ENCODE results near the gene SLC44A5. TPM values are rescaled to one million over a fixed set of nuclear protein-coding genes. Genes with fewer than 3 reads are reported as not detected.

Gene SLC44A5
- total RNA-seq, 1 donor from 2014 or later = not detected

DNA sequence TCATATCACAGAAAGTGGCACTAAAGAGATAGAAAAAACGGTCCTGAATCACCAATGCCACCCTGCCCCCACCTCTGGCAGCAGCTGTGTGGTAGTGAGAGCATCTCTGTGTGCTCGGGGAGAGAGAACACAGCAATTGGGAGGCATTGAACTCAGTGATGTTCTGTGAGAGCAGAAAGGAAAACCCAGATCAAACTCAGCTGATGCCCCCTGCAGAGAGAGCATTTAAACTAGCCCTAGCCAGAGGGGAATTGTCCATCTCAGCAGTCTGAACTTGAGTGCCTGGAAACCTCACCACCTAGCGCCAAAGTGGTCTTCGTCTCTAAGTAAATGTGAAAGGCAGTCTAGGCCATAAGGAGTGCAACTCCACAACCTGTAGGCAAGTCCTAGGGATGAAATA is 21.3 kb downstream of the SLC44A5 start:
- intact Hi-C loops (cut with micrococcal nuclease) = no loop called here

DNA sequence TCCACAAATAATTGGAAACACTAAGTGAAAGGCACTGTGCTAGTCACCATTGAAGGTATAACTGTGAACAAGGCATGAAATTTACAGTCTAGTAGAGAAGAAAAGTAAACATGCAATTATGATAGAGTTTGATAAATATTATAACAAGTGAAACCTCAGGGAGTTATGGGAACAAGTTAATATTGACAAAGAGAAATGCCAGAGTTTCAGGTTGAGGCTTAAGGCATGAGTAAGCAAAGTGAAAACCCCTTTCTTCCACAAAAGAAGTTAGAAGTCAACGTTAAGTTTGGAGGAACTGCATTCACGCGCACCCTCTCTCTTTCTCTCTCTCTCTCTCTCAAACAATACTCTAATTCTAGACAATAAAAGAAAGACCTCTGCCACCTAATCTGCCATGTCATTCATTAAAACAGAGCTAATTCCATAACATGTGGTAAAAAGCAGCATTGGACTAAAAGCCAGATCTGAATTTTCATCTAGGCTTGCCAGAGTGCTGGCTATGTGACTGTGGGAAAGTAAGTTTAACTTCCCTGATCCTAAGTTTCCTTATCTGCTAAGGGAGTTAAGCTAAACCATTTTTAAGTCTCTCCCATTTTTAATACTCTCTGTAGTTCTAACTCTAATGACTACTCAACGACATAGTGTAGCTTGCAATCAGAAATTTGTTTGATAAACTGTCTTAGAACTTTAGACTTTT is 22.0 kb downstream of the SLC44A5 start:
- intact Hi-C loops (cut with micrococcal nuclease) = no loop called here

DNA sequence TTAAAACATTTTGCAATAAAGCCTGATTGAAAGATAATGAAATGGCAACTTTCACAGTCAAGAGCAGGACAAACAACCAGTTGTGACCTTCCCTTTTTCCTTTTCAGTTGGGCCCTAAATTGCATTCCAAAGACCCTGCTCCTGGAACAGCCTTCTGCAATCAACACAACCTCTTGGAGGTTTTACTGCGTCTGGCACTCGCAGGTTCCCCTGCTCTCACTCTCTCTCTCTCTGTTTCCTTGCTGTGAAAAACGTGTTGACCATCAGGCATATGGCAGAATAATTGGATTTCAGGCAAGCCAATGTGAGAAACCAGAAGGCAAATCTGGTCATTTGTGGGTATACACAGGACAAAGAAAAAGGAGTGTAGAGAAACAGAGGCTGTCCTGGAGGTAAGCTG is 23.2 kb downstream of the SLC44A5 start:
- intact Hi-C loops (cut with micrococcal nuclease) = no loop called here

DNA sequence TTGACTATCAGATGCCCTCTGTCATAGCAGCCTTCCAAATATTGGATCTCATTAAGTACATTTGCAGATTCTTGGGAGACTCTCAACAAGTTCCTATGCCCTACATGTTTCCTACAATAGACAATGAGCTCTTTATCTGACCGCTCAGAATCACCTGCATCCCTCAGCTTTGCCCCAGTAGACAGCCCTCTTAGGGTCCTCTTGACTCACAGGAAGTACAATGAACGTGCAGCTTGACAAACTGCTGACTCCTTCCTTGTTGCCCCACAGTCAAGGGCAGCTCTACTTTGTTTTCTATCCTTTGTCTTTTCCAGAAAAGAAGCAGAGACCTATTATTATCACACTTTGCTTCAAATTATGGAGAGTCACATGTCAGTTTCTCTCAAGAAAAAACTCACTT is 27.6 kb downstream of the SLC44A5 start:
- intact Hi-C loops (cut with micrococcal nuclease) = no loop called here

DNA sequence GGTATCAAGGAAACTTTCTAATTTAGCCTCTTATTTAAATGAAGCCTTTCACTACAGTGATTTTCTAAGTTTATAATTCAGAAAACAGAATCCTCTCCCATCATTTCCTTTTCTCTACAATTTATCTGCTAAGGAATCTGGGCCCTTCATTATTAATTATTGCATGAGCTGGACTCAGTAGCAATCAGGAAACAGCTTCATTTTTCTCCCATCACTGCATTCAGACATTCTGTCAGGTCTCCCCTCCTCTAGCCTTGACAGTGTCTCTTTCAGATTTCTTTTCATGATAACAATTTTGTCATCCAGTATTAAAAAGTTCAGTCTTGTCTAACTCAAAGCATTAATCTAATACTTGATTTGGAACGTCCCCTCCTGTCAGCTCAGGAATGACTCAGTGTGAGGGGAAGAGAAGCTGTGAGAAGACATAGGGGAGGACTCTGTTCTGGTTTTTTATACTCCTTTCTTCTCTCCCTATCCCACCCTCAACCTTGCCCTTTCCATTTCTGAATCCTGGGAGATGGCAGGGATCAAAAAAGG is 28.1 kb downstream of the SLC44A5 start:
- intact Hi-C loops (cut with micrococcal nuclease) = no loop called here

DNA sequence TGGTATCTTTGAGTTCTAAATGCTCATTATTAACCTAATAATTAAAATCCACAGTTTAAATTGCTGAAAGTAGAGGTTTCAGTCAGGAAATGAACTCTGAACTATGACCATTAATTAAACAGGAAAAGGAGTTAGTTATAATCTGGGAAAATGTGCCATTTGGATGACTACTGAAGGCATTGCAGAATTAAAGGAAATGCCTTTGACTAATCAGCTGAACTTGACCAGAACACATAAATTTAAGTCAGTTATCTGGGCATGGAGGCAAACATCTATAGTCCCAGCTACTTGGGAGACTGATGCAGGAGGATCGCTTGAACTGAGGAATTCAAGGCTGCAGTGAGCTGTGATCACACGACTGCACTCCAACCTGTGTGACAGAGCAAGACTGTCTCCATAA is 31.9 kb downstream of the SLC44A5 start:
- intact Hi-C loops (cut with micrococcal nuclease) = no loop called here

DNA sequence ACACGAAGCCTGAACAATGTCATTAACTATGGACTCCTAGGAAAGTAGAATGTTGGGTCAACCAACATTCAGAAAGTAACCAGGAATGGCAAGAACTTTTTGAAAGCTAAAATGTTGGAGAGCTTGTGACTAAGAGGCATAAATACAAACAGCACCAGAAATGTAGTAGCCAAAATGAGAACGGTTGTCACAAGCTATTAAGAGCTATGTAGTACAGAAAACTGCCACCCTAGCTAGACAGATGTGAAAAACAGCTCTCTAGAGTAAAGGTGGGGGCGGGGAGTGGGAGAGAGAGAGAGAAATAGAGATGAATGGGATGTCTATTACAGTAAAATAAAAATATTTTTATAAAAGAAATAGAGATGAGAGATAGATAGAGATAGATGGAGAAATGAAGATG is 35.1 kb downstream of the SLC44A5 start:
- intact Hi-C loops (cut with micrococcal nuclease) = no loop called here

DNA sequence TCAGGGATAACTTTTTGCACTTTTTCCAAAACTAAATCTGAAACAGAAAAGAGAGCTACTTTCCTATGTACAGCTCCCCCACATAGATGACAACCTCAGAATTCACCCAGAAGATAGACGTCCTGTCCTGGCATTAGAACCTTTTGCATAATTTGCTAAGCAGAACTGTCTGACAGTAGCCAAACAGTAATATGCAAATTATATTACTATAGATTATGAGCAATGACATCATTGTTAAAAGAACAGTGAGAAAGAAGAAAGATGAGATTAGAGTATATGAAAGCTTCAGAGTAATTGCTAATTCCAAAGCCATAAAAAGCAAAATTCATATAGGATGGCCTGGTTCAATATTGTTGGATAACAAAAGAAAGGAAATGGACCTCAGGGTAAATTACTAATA is 43.7 kb downstream of the SLC44A5 start:
- intact Hi-C loops (cut with micrococcal nuclease) = no loop called here

DNA sequence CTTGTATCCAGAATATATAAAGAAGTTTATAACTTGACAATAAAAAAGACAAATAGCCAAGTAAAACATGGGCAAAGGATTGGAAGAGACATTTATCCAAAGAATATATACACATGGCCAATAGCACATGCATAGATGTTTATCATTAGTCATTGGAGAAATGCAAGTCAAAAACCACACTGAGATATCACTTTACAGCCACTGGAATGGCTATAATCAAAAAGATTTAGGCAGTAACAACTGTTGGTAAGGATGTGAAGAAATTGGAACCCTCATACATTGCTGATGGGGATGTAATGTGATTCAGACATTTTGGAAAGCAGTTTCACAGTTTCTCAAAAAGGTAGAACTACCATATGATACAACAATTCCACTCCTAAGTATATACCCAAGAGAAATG is 51.1 kb downstream of the SLC44A5 start:
- intact Hi-C loops (cut with micrococcal nuclease) = no loop called here

DNA sequence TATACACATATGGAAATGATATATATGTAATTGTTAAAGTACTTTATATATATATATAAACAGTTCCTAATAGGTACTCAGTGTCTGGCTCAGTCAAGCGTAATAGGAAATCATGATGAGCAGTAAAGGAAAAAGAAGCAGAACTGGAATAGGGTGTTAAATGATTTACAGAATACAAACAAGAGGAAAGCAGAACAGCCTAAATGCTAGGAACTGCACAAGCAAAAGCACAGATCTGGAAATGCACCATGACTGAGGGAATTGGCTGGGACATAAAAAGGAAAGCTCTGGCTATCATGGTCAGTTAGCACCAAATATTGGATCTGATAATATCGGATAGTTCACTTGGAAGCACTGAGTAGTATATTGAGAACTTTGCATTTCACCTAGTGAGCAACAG is 51.8 kb downstream of the SLC44A5 start:
- intact Hi-C loops (cut with micrococcal nuclease) = no loop called here

DNA sequence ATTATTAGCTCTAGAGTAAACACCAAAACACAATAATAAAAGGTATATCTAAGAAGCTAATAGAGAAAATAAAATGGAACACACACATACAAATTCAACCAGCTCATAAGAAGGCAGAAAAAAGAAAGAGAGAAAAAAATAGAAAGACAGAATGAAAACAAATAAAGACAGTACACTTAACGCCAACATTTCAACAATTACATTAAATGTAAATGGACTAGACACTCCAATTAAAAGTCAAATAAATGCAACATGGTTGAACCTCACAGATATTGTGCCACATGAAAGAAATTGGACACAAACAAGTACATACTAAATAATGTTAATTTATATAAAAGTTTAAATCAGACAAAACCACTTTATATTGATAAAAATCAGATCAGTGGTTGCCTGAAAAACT is 56.0 kb downstream of the SLC44A5 start:
- intact Hi-C loops (cut with micrococcal nuclease) = no loop called here

DNA sequence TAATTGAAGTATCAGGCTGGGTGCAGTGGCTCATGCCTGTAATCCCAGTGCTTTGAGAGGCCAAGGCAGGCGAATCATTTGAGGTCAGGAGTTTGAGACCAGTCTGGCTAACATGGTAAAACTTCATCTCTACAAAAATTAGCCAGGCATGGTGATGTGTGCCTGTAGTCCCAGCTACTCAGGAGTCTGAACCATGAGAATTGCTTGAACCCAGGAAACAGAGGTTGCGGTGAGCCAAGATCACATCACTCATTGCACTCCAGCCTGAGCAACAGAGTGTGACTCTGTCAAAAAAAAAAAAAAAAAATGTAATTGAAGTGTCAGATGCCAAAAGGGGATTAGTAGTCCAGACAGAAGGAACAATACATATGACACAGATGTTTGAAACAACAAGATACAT is 56.7 kb downstream of the SLC44A5 start:
- intact Hi-C loops (cut with micrococcal nuclease) = no loop called here

DNA sequence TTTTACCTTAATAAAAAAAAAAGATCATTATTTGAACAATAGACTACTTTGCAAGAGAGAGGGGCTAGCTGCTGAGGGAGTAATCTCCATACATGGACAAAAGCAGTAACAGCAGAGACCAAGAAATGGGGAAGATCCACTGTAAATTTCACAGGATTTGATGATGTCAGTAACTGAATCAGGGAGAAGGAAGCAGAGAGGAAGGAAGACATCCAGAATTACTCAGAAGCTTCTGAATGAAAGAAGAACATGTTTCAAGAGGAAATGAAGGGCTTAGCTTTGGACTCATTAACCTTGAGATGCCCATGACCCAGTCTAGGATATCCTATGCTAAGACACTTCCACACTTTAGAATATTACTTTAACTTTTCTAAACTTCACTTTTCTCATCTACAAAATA is 60.4 kb downstream of the SLC44A5 start:
- intact Hi-C loops (cut with micrococcal nuclease) = no loop called here

DNA sequence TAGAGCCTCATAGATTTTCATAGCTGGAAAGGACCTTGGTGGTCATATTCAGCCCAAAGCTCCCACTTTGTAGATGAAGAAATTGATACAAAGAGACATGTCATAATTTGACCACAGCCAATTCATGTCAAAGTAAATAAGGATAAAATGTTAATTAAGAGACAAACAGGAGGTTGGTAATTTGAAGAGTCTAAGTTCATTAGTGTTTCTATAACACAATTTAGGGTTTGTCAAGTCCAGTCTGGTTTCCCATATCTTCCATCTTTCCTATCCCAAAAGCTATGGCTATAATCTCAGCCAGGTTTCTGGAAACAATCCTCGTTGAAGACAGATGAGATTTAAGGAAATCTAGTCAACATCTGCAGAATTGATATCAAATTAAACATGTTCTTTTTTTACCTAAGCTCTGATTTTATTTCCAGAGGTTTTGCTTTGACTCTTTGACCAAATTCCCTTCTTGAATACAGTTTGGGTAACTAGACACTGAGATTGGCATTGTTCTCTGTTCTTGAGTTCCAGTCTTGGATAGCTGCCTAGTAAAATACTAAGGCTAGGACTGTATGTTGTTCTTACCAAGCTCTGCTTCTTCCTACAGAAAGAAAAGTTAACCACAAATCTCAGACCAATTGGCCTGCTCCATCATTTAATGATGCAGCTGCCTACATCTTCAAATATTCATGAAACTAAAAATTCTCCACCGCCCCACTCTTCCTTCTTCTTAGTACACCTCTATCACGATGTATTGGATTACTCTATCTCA is 62.0 kb downstream of the SLC44A5 start:
- intact Hi-C loops (cut with micrococcal nuclease) = no loop called here

DNA sequence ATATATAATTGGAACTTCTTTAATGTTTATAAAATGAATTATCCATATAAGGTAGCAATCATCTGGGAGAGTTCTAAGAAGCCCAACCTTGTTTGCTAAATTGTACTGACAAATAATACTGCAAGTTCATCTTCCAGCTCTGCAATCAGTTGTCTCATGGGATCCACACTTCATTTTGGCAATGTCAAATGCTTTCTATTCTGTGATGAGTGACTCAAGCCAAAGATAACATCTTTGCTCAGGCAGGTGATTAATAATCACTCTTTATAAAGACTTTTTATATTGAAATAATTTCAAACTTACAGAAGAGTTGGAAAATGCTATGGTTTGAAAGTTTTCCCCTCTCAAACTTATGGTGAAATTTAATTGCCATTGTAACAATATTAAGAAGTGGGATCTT is 67.2 kb downstream of the SLC44A5 start:
- intact Hi-C loops (cut with micrococcal nuclease) = no loop called here

DNA sequence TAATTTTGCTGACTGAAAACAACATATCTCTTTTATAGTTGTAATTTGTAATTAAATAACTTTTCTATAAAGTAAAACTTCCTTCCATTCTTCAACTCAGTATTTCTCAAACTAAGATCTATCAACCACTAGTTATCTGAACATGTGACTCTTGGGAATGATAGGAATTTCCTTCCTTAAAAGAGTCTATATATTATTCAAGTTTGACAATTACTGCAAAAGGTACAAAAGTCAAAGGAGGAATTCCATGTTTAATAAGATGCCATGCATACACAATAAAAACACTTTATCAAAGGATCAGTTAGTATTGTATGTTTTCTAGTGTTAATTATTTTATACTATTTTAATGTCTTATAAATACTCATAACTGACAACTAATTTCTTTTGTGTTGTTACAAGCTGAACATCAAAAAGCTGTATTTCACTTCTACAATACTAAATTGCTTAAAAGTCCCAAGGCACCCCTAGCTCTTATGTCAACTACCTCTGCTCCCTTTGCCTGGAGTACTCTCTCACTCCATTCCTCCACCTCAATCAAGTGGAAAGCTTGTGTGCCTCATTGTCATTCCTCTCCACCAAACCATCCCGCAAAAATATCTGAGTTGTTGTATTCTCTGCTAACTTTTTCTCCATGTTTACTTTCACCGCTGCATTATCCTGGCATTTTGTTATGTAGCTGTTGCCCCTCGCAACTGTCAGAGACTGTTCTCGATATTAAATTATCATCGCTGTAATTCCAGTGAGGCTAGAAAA is 67.9 kb downstream of the SLC44A5 start:
- intact Hi-C loops (cut with micrococcal nuclease) = no loop called here

DNA sequence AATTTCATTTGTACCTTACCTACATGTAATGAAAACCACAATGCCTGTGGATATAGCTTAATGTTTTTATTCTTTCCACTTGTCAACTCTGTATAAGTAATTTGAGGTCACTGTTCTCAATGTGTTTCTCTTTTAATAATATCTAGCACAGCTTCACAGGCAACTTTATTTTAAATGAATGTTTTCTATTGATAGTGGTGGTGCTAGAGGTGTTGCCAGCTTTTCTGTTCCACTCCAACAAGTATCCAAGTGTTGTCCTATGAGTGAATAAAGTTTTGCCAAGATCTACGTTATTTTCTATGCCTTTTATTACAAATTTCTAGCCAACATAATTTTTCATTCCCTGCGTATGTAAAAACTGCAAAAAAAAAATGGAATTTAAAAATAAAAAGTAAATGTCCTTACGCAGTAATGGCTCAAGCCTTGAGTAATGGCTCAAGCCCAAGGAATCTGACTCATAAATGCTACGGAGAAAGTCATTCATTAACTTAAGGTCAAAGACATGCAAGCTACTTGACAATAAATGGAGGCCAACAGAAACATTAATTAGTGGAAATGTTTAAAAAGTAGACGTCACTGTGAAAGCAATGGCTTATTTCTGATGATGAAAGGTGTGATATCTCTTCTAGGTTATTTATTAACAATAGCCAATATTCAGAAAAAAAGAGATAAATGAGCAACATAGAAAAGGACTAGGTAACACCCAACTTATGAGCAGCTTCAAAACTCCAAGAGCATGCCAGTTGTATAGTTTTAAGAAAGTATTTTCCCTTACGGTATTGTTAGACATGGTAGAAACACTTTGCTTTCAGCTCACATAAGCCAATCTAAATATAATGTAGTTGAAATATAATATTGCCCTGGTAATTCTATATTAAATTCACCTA is 71.4 kb downstream of the SLC44A5 start:
- intact Hi-C loops (cut with micrococcal nuclease) = no loop called here

DNA sequence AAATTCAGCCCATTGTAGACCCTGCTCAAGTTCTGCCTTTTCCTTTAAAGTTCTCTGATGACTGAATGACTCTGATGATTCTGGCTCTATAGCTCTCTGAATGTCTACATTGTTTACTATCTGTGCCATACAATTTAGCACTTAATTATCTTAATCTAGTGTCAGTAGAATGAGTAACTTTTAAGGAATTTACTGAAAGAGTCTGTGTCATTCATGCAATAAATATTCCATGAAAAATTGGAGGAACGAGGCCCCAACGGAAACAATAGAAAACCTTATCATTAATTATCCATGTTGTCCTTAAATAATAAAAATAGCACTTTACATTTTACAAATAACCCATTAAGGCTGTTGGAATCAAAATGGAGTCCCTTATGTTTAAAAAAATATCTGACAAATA is 77.8 kb downstream of the SLC44A5 start:
- intact Hi-C loops (cut with micrococcal nuclease) = no loop called here

DNA sequence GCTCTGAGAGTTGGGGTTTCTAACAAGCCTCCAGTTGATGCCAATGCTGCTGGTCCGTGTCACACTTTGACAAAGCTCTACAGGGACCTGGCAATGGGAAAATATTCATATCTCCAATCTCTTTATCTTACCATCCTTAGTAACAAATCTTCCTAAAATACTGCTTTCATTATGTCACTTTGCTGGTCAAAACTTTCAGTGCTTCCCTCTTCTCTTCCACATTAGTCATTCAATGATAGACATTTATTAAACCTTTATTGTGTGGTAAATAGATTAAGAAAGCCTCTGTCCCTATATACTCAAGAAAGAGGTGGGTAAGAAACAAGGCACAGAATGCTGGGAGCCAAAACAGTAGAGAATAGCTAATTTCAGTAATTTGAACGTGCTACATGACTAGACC is 79.3 kb downstream of the SLC44A5 start:
- intact Hi-C loops (cut with micrococcal nuclease) = no loop called here

DNA sequence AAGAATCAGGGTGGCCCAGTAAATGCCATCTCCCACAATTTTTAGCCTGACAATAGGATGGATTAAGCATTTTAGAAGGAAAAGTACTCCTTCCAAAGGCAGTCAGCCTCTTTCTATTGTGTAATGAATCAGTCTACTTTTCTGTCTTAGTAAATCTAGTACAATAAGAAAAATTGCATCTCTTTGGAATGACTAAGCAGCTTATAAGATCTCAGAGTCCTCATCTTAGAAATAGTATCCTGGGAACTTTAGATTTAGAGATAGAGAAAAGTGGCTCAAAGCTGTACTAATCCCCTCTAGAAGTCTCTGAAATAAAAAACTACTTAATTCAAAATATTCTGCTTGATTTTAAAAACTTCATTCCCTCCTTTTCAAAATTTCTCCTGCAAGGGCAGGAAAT is 81.4 kb downstream of the SLC44A5 start:
- intact Hi-C loops (cut with micrococcal nuclease) = no loop called here

DNA sequence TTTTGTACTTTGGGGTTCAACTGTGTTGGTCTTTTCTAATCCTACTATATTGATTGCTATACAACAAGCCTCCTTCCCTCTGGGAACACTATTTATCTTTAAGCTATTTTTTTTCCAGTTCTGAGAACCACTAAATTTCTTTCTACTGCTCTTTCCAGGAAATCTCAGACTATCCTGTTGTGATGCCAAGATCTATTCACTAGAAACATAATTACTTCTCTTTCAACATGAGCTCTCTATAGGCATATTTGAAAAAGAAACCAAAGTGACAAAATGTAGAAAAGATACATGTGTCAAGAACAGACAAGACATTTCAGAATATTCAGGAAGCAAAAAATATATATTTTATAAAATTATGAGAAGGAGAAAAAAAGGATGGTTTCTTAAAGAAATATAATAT is 82.9 kb downstream of the SLC44A5 start:
- intact Hi-C loops (cut with micrococcal nuclease) = no loop called here
